PFSK-1 (cell line): ENCODE data around the gene OSGEP.

Source experiments
- POLR2AphosphoS5 ChIP-seq: IDR thresholded peaks from 2 replicates; pipeline ENCODE4 v1.6.1; 2012; ENCODE audit warnings: low read depth, mild to moderate bottlenecking, control low read depth, low read length, moderate library complexity
- SIN3A ChIP-seq: IDR thresholded peaks from 2 replicates; pipeline ENCODE4 v1.6.1; 2012; ENCODE audit warnings: mild to moderate bottlenecking, low read length, moderate library complexity, borderline replicate concordance; ENCODE audit not compliant: insufficient read depth
- TAF1 ChIP-seq: IDR thresholded peaks from 2 replicates; pipeline ENCODE4 v1.6.1; 2012; ENCODE audit warnings: low read length, control low read depth, borderline replicate concordance; ENCODE audit not compliant: insufficient read depth
- TF ChIP-seq, protein P1 (sequence below), 2 experiments: IDR thresholded peaks; 2 replicates each; pipeline versions ENCODE4 v1.6.1 to v1.8.0; 2011 to 2012; ENCODE audit warnings: low read depth in 2 of 2, low read length in 2 of 2, control low read depth in 1 of 2, inconsistent platforms in 1 of 2, mild to moderate bottlenecking in 1 of 2, moderate library complexity in 1 of 2; ENCODE audit not compliant: insufficient read depth in 1 of 2

- TF ChIP-seq, protein P1, sequence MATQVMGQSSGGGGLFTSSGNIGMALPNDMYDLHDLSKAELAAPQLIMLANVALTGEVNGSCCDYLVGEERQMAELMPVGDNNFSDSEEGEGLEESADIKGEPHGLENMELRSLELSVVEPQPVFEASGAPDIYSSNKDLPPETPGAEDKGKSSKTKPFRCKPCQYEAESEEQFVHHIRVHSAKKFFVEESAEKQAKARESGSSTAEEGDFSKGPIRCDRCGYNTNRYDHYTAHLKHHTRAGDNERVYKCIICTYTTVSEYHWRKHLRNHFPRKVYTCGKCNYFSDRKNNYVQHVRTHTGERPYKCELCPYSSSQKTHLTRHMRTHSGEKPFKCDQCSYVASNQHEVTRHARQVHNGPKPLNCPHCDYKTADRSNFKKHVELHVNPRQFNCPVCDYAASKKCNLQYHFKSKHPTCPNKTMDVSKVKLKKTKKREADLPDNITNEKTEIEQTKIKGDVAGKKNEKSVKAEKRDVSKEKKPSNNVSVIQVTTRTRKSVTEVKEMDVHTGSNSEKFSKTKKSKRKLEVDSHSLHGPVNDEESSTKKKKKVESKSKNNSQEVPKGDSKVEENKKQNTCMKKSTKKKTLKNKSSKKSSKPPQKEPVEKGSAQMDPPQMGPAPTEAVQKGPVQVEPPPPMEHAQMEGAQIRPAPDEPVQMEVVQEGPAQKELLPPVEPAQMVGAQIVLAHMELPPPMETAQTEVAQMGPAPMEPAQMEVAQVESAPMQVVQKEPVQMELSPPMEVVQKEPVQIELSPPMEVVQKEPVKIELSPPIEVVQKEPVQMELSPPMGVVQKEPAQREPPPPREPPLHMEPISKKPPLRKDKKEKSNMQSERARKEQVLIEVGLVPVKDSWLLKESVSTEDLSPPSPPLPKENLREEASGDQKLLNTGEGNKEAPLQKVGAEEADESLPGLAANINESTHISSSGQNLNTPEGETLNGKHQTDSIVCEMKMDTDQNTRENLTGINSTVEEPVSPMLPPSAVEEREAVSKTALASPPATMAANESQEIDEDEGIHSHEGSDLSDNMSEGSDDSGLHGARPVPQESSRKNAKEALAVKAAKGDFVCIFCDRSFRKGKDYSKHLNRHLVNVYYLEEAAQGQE (IDR thresholded peaks at IDR 0.05; ENCODE audit: insufficient read depth in 1 of 2, low read depth in 2 of 2, low read length in 2 of 2): no peak
- TF ChIP-seq POLR2AphosphoS5 (no peak), TAF1 (no peak), SIN3A (no peak)
These were observed 26.6 kb downstream of the OSGEP start for GRCh38 chr14:20428010-20428365.
